ENCODE measurements around the gene MRM1.

MRM1 gene

GRCh38 chr17:36601303-36602029, at the start of gene MRM1:
Gene MRM1 (plus strand): TSS chr17:36601583. CDS start chr17:36601811, 228 bp downstream.
- peak; percentile 92 to 94 for DNase-seq

DNA sequence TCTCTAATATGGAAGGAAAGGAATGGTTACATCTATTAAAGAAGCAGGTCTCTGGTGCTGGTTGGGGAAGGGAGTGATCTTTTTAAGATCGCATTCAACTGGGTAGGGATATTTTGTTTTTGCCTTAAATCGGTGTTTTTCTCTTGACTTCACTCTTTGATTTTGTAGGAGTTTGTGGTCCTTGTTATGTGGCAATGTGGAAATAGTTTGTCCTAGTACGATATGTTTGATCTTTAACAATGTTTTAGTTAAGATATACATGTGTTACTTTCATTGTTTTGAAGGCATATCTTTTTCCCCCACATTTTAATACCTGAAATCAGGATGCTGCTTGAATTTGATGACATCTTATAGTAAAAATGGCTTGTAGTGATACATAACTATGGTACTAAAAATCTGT, 47.9 kb upstream of the MRM1 start:
- DNase-seq = no peak

DNA sequence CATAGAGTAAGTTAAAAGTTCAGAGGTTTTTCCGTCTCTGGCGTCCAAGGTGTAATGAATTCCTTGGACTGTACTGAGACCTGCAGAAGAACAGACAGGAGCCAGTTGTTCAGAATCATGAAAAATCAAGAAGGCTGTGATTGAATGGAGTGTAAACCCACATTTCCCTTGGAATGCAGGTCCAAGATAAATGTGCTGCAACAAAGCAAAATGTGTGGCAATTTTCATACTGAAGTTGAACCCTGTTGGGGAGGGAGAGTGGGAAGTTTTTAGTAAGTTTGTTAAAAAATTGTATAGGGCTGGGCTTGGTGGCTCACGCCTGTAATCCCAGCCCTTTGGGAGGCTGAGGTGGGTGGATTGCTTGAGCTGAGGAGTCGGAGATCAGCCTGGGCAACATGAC, 35.3 kb upstream of the MRM1 start:
- DNase-seq = no peak

DNA sequence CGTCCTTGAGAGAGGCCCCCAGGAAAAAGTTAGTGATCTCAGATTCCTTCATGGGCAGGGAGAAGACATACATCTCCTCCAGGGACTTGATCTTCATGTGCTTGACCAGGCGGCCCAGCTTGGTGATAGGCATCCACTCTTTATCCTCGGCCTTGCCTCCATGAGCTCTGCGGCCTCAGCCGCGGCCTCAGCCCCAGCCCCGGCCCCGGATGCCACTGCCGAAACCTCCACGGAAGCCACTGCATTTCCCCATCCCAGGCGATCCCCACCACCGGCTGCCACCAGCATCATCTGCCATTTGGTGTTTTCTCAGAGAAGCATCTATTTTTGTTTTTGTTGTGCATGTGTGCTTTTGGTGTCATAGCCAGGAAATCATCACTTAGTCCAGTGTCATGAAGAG, 26.4 kb upstream of the MRM1 start:
- DNase-seq = no peak

GRCh38 chr17:36576793-36577192, 24.6 kb upstream of the MRM1 start:
- no peak for DNase-seq

- DNase-seq = no peak
Observed at GRCh38 chr17:36578671-36579070, 22.7 kb upstream of the MRM1 start.

GRCh38 chr17:36583787-36584186, 17.6 kb upstream of the MRM1 start:
- no peak for DNase-seq

GRCh38 chr17:36586138-36586537, 15.2 kb upstream of the MRM1 start:
- no peak for DNase-seq

GRCh38 chr17:36590082-36590481, 11.3 kb upstream of the MRM1 start:
- DNase-seq = peak in 1 of 2 experiments; percentile 10

GRCh38 chr17:36591434-36592315, 9.7 kb upstream of the MRM1 start, which contains the start of gene DHRS11:
Gene DHRS11 (plus strand): TSS chr17:36591879. CDS start chr17:36592010, 131 bp downstream.
- peak; percentile 90 to 92 for DNase-seq

DNA sequence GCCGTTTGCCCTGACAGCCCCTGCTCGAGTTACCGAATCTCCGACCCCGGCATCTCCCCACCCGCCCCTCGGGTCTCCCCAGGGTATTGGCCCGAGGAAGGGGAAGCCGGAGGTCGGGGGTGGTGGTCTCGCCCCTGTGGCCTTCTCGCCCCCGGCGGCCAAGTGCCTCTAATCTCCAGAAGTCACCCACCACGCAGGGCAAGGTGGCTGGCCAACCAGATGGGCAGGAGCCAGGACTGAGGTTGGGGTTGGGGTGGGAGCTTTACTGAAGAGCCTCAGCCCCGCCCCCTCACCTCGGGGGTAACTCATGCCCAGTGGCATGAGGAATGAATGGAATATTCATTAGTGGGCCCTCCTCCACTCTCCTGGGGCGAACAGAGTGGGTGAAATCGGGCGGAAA, 9.1 kb upstream of the MRM1 start:
- DNase-seq = no peak

- DNase-seq = no peak
Observed at GRCh38 chr17:36592716-36593321, 8.6 kb upstream of the MRM1 start.

DNA sequence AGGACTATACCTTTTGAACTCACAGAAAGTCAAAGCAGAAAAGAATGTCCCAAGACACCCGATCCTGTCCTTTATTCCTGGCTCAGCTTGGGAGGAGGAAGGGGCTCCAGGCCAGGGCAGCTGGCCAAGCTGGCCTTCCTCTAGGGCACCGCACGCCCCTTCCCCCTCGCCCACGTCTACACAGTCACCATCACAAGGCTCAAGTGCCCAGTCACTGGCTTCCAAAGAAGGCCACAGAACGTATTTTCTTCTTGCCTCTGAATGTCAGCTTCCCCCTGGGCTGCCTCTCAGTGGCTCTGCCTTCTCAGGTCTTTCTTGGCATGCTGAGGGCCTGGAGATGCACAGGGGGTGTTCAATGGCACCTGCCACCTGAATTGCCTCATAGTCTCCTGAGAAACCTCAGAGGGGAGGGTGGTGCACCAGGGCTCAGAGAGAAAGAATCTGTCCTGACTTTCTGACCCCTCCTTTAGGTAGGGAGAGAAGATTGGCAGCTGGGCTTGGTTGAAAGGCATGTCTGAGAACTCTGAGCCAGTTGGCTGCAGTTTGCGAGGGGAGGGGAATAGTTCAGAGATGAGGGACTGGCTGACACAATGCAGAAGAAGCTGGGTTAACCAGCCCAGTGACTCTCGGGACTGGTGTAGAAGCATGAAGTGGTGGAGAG, 7.6 kb upstream of the MRM1 start:
- DNase-seq = no peak

GRCh38 chr17:36594626-36595401, 6.6 kb upstream of the MRM1 start:
- no peak for DNase-seq

DNA sequence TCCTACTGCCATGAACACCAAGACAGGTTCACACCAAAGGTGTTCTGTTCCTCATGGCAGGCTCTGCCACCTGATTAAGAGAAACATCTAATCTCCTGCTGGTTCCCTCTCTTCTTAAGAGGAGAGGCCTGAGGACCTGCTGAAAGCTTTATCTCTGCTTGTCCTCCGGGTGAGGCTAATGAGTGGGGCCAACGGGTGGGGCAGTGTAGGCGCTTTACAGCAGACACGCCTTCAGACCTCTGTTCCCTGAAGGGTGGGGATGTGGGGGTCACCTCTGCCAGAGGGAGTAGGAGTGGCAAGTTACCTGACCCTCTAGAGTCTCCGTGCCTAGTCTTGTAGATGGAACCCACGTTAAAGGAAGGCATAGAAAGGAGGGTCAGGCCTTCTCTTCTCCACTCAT, 4.2 kb upstream of the MRM1 start:
- no peak for DNase-seq

DNA sequence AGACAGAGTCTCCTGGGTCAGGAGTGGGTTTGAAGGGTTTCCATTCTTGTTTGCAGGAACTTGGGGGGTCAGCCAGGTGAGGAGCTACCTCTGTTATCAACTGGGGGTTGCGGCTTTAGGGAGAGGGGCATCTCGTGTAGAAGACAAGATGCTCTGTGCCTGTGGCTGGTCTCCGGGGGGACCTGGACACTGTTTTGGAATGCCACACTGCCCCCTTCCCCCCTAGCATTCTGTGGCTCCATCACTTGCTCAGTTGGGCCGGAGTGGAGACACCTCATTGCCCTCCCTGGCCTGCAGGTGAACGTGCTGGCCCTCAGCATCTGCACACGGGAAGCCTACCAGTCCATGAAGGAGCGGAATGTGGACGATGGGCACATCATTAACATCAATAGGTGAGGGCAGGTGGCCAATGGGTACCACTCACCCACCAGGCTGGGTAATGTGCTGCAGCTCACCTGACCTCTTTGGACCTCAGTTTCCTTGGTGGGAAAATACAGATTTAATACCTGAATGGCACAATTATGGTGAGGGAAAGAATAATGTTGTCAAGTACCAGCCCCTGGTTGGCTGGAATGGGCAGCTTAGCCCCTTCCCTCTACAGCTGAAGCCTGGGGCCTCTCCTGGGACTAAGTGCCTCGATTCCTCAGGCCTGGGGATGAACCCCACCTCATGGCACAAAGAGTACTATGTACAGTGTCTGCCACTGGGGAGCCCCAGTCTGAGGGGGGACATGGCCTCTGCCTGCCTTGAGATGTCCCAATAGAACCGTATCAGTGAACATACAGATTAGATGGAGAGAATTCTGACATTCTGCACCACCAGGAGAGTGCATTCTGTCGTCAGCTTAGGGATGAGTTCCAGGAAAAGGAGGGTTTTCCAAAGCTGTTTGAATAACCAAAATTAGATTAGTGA, 3.3 kb upstream of the MRM1 start:
- no peak for DNase-seq

GRCh38 chr17:36598951-36599401, 2.4 kb upstream of the MRM1 start:
- no peak for DNase-seq

DNA sequence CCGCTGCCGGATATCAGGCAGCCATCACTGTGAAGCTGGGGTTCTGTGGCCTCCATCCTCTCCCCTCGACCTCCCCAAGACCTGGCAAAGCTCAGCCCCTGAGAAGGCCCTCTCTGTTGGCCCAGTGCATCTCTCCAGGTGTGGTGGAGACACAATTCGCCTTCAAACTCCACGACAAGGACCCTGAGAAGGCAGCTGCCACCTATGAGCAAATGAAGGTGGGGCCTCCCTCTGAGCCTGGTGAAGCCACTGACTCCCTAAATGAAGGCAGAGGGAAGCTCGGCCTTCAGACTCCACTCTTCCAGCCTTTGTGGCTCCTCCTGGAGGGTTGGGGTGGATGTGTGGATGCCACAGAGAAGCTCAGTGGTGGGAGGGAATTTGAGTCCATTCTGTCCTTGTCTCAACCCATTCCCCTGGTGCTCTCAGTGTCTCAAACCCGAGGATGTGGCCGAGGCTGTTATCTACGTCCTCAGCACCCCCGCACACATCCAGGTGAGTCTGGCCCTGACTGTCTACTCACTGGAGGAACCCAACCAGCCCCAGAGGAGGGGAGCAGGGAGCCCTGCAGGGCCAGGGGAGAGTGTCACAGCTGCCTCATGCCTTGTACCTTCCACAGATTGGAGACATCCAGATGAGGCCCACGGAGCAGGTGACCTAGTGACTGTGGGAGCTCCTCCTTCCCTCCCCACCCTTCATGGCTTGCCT, 1.7 kb upstream of the MRM1 start:
- no peak for DNase-seq

- no peak for DNase-seq
Observed at GRCh38 chr17:36600465-36600864, 918 bp upstream of the MRM1 start.

DNA sequence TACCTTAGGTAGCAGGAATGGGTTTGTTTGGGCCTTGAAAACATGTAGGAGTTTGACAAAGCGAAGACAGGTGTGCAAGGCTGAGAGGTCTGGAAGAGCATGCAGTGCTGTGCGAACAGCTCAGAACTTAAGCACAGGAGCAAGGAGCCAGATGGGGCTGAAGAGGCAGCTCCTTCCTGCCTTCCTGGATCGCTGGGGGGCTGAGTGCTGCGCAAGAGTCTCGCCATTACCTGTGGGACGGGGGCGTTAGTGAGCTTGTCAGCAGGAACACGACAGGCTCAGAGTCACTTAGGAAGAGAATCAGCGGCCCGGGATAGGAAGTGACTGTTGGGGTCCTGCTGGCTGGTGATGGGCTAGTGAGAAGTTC, 464 bp upstream of the MRM1 start:
- DNase-seq = no peak
